ENCODE data around the gene UGT1A7.
"Not testable (repeated sequence)": the region's sequence is repeated elsewhere in the genome, so short reads cannot be mapped to it uniquely, and the experiment has no call there.

The UGT1A7 gene

DNA sequence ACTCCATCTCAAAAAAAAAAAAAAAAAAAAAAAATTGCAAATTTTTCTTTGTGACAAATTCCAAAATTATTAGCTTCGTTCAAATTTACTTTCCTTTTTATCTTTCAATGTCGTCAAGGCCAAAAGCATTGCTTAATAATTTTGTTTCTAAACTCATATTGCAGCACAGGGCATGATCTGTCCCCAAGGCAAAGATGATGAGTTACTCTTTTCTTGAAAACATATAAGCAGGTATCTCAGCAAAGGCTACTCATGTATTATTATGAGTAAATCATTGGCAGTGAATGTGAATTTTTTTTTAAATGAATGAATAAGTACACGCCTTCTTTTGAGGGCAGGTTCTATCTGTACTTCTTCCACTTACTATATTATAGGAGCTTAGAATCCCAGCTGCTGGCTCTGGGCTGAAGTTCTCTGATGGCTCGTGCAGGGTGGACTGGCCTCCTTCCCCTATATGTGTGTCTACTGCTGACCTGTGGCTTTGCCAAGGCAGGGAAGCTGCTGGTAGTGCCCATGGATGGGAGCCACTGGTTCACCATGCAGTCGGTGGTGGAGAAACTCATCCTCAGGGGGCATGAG, at the start of gene UGT1A7:
Gene UGT1A7, plus strand, starts transcription at position 381 of the 579 bp plus-strand sequence. Its CDS starts 37 bp downstream, at position 418.
- no peak for DNase-seq

DNA sequence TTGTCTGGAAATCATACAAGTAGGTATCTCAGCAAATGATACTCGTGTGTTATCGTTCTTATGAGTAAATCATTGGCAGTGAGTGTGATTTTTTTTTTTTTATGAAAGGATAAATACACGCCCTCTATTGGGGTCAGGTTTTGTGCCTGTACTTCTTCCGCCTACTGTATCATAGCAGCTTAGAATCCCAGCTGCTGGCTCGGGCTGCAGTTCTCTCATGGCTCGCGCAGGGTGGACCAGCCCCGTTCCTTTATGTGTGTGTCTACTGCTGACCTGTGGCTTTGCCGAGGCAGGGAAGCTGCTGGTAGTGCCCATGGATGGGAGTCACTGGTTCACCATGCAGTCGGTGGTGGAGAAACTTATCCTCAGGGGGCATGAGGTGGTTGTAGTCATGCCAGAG, 45.4 kb upstream of the UGT1A7 start, which contains the start of gene UGT1A10:
Gene UGT1A10, plus strand, starts transcription at position 143 of the 400 bp plus-strand sequence. Its CDS starts 75 bp downstream, at position 218.
- DNase-seq, result not testable (repeated sequence)

DNA sequence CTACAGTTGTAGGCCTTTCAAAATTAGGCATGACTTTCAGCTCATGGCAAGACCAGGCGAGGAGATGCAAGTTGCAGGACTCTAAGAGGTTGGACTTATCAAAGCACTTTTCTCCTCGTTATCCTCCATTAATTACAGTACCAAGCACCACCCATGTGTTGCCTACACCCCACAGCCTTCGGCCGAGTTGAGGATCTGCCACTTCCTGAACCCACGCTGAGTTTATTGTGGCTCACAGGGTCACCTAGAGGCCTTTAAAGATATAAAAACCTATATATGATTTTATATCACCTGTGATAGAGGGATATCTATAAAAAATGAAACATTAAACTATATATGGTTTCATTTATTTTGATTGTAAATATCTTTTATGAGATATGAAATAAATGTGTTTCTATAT, 42.9 kb upstream of the UGT1A7 start:
- DNase-seq, result no peak

DNA sequence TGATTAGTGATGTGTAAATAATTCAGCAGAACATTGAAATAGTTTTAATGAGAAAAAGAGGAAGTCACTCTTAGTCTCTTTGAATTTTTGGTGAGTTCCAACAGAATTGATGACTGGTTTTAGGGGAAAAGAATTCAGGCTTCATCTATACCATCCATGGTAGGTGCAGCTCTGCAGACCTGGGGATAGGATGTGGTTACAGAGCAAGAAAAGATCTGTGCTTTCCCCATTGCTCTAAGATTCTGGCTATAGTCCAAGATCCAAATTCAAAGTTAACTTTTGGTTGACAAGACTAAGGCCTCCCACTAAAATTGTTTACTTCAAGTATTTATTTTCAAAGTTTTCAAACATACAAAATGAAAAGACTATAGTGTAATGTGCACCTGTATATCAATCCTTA, 41.8 kb upstream of the UGT1A7 start:
- no peak for DNase-seq

DNA sequence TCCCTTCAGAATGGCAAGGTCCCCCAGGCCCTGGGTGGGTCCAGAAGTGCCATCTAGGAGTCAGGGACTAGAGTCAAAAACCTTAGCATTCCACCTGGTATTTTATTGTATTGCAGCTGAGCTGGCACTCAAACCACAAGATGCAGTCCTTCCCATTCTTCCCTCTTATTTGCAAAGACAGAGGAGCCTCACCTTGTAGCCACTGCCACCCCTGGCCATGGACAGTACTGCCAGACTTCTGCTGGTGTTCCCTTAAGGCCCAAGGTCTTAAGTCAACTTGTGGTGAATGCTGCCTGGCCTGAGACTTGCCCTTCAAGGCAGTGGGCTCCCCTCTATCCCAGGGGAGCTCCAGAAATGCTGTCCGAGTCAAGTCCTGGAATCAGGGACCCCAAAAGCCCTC, 38.6 kb upstream of the UGT1A7 start:
- no peak for DNase-seq

DNA sequence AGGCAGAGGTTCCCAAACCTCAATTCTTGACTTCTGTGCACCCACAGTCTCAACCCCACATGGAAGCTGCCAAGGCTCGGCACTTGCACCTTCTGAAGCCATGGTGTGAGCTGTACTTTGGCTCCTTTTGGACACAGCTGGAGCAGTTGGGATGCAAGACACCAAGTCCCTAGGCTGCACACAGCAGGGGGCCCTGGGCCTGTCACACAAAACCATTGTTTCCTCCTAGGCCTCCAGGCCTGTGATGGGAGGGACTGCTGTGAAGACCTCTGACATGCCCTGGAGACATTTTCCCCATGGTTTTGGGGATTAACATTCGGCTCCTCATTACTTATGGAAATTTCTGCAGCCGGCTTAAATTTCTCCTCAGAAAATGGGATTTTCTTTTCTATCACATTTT, 35.7 kb upstream of the UGT1A7 start:
- not testable (repeated sequence) for DNase-seq

DNA sequence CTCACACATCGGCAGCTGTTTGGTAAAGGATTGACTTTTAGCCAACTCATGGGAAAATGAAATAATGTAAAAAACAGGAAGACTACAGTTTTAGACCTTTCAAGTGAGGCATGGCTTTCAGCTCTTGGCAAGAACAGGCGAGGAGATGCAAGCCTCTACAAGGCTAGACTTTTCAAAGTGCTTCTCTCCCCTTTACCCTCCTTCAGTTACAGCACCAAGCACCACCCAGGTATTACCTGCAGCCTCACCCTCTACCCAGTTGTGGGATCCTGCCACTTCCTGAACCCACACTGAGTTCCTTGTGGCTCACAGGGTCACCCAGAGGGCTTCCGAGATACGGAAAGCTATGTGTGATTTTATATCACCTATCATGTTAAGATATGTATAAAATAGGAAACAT, 30.7 kb upstream of the UGT1A7 start:
- DNase-seq, result no peak

DNA sequence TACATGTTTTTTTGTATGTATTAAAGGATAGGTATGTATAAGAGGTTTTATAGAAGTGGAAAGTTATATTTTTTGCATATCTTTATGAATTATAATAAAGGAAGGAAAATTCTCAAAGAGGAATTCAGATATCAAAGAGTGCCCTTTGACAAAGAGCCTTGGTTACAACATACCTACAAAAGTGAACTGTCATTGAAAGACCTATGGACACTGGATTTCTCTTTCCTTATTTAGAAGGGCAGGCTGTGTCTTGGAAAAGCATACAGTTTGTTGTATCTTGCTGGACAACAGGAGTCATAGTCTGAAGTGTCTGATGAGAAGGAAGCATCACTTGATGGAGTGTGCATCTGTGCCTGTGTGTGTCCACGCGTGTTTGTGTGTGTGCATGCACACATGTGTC, 30.3 kb upstream of the UGT1A7 start:
- no peak for DNase-seq

DNA sequence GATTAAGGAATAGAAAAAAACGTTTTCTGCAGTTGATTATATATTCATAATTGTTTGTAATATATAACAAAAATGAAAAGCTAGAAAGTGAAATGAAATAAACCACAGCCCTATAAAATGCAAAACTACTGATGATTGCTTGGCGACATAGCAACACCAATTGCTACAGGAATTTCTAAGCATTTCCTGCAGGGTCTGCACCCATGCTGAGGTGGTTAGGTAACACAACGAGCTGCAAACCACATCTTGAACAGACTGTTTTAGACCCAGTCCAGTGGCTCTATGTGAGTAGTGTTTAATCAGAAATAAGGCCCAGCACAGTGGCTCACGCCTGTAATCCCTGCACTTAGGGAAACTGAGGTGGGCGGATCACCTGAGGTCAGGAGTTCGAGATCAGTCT, 27.2 kb upstream of the UGT1A7 start:
- DNase-seq, result no peak

DNA sequence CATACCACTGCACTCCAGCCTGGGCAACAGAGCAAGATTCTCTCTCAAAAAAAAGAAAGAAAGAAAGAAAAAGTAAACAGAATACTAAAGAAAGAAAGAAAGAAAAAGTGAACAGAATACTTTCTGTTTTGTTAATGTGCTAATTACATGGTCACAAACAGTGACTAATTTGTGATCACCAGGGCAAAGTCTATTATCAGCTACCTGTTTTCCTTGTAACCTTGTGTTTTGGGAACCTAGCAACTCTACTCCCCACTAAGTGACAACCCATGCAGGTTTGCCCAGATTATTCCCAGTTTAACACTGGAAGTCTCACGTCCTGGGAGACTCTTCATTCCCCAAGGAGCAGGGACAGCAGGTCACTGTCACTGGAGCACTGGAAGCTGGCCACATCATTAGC, 26.7 kb upstream of the UGT1A7 start:
- no peak for DNase-seq

DNA sequence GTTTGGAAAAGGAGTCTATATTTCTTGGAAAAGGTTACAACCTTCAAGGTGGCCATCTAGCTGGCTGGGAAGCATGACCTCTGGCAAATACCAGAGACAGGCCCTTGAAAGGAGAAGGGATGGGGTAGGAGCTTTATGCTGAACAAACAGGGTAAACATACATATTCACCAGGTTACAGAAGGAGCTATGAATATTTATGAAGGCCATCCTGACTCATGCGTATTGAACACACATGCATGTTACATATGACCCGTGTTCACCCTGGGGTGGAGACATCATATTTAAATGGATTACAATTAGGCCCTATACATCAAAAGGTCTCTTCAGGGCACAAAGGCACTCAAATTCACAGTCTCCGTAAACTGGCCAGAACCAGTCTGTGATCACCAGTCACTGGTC, 25.8 kb upstream of the UGT1A7 start:
- not testable (repeated sequence) for DNase-seq

DNA sequence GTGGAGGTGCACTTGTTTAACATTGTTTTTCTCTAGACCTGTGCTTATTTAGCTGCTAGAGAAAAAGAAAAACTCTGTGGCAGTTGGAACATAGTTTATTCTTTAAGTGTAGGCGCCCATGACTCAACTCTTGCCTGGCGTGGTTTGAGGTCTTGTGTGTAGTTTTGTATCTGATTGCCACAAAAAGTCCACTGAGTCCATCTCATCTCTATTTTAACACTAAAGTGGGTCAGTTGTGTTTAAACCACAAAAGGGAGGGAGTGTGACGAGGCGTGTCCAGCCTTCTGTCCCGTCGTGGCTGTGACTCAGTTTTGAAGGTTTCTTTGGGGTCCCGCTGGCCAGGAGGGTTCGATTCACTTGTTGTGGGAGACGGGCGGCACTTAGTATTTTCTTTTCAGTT, 25.3 kb upstream of the UGT1A7 start:
- no peak for DNase-seq

DNA sequence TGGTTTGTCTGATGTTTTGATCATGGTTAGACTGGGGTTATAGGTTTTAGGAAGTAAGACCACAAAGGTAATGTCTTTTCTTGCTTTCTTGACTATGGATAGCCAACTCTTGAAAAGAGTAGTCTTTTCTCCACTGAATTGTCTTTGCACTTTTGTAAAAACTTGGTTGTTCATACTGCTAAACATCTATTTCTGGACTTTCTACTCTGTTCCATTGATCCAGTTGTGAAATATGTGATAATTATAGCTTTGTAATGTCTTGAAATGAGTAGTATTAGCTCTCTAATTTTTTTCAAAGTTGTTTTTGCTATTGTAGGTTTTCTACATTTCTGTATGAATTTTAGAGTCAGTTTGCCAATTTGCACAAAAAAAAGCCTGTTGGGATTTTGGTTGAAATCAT, 23.1 kb upstream of the UGT1A7 start:
- DNase-seq, result no peak

DNA sequence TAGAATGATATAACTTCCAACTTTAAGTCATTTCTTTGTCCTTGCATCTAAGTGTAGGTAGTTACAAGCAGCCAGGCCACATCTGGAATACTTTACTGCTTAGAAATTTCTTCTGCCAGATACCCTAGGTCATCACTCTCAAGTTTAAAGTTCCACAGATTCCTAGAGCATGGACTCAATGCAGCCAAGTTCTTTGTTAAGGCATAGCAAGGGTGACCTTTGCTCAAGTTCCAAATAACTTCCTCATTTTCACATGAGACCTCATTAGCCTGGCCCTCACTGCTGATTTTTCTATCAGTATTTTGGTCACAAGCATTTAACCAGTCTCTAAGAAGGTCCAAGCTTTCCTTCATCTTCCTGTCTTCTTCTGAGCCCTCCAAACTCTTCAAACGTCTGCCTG, 17.8 kb upstream of the UGT1A7 start:
- DNase-seq, result no peak

DNA sequence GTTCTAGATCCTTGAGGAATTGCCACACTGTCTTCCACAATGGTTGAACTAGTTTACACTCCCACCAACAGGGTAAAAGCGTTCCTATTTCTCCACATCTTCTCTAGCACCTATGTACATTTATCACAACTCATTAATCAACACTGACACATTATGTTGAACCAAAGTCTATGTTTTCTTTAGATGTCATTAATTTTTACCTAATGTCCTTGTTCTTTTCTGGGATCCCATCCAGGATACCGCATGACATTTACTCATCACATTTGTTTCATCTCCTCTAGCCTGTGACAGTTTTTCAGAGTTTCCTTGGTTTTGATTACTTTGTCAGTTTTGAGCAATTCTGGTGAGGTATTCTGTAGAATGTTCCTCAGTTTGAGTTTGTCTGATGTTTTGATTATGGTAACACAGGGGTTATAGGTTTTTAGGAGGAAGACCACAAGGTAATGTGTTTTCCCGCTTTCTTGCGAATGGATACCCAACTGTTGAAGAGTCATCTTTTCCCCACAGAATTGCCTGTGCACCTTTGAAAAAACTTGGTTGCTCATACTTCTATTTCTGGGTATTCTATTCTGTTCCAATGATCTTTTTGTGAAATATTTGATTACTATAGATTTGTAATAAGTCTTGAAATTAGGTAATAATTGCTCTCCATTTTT, 13.0 kb upstream of the UGT1A7 start:
- no peak for DNase-seq

DNA sequence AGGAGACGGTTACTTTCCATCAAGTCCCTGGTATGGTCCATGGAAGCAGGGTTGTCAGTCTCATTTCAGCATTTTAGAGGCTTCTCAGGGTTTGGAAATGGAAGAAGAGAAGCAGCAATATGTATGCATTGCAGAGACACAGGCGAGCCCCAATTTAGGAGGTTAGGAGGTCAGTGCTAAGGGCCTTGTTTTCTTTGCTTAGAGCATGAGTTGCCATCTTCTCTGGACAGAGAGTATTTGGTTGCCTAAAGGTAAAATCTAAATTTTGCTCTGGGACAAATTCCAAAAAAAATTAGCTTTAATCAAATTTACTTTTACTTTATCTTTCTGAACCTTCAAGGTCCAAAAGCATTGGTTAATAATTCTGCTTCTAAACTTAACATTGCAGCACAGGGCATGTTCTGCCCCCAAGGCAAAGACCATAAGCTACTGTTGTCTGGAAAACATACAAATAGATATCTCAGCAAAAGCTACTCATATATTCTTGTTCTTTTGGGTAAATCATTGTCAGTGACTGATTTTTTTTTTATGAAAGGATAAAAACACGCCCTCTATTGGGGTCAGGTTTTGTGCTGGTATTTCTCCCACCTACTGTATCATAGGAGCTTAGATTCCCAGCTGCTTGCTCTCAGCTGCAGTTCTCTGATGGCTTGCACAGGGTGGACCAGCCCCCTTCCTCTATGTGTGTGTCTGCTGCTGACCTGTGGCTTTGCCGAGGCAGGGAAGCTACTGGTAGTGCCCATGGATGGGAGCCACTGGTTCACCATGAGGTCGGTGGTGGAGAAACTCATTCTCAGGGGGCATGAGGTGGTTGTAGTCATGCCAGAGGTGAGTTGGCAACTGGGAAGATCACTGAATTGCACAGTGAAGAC, 10.2 kb upstream of the UGT1A7 start, which contains the start of gene UGT1A9:
Gene UGT1A9, plus strand, starts transcription at position 609 of the 872 bp plus-strand sequence. Its CDS starts 37 bp downstream, at position 646.
- DNase-seq, result no peak

DNA sequence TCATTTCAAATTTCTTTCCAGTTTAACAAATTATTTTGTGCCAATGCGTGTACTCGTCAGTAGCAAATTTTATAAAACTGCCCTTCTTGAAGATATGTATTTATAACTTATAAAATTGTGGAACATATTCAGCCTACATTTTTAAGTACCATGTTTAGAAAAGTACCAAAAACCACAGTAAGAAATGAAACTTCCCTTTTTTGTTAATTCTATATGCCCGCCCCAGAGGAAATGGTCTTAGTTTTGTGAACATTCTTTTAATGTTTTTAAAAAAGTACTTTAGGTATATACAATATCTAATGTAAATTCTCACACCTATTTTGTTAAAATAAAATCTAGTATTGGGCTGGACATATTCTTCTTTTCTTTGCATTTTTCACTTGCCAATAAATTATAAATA, 8.8 kb upstream of the UGT1A7 start:
- DNase-seq, result no peak

DNA sequence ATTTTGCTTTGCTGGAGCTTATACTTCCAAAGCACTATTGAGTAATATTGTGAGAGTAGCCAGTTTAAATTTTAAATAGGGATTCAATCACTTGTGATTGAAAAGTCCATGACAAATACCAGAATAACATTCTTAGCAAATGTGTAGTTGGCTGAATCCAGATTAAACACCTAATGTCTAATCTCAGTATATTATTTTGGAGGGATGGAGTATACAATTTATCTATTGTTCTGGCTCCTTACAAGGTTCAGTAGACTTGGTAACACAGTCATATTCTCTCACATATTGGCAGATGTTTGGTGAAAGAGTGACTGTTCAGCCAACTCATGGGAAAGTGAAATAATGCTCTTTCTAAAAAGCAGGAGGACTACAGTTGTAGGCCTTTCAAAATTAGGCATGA, 7.8 kb upstream of the UGT1A7 start:
- DNase-seq, result no peak

DNA sequence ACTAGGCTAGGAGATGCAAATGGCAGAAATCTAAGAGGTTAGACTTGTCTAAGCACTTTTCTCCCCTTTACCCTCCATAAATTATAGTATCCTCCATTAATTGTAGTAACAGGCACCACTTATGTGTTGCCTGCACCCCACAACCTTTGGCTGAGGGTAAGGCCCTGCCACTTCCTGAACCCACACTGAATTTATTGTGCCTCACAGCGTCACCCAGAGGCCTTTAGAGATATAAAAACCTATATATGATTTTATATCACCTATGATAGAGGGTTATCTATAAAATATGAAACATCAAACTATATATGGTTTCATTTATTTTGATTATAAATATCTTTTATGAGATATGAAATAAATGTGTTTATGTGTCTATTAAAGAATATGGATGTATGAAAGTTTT, 7.4 kb upstream of the UGT1A7 start:
- no peak for DNase-seq

DNA sequence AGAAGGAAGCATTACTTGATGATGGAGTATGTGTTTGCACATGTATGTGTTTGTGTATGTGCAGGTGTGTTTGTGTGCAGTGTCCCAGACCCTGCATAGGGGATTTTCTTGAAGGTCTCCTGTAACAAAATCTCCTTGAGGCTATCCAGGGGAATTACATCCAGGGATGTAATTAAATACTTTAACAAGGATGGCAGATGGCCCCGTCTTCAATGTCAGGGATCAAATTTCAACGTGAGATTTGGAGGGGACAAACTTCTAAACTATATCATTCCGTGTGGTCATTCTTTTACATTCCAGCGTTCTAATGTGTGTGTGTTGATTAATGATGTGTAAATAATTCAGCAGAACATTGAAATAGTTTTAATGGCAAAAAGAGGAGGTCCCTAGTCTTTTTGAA, 6.7 kb upstream of the UGT1A7 start:
- DNase-seq, result no peak

DNA sequence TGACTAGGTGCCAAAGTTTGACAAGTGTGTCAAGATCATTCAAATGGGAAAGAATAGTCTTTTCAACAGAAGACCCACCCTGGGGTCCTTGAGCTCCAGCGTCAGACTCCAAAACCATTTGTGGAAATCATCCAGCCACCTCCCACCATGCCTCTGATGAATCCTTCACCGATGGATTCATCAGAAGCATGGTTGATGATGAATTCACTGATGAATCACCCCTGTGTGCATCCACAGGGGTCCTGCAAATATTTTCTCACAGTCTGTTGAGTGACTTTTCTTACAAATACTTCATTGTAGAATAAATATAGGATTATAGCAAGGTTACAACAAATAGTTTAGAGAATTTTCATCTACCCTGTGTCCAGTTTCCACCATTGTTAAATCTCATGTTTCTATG, 5.7 kb upstream of the UGT1A7 start:
- DNase-seq, result no peak

DNA sequence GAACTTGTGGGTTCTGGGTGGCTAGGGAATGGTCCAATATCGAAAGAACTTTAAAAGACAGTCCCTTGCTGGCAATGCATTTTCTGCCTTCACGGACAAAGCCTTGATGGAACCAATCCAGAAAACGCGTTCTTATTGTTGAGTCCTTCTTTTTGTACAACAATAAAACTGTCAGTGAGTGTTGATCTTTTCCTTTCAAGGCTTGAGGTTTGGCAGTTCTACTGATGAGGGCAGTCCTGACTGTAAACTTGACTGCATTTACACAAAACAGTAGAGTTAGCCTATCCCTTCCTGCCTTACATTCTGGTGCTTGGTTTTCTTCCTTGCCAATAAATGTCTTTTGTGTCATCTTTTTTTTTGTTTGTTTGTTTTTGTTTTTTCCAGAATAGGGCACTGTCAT, 2.5 kb upstream of the UGT1A7 start:
- DNase-seq, result peak; percentile 5

DNA sequence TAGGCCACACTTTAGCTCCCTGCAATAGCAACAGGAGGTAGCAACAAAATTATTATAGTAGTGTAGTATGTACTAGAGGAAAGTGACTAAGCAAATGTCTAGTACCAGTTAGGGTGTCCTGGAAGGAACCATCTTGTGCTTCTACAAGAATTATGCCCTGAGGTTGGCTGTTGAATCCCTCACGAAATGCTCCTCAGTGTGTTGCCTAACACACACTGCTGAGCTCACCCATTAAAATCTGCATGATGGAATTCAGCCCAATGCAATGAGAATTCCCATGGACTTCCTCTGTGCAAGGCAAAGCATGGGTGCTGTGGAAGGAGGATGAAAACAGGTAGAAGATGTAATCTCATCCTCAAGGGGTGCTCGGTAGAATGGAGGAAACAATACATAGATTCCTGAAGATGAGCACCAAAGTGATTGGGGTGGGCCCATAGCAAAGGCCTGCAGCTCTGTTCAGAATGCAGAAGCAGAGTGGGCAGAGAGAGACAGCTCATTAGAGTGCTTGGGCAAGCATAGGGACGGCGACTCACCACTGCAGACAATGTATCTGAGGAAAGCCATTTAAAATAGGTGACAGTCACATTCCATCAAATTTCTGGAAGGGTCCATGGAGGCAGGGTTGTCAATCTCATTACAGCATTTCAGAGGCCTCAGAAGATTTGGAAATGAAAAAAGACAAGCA, 1.2 kb upstream of the UGT1A7 start:
- no peak for DNase-seq

Data from COR-L47 (cell line).